NCI-H345 treated with DMSO at 0.1 percent for 48 hours (cell line): ENCODE data around the gene MIPOL1.

Experiments
- DNase-seq: peaks from one replicate; lab custom pipeline; 2025; ENCODE audit not compliant: unreplicated experiment; lab: John Stamatoyannopoulos, UW

The MIPOL1 gene

GRCh38 chr14:37594971-37595808, 397.5 kb downstream of the MIPOL1 start, which contains the start of the genes FOXA1 and TTC6:
TSS of gene FOXA1 (minus strand) at chr14:37595249. CDS start at chr14:37594972, 277 bp downstream.
TSS of gene TTC6 (plus strand) at chr14:37595629. CDS start at chr14:37622065, 26,436 bp downstream.
- peak; percentile 98 for DNase-seq

- DNase-seq = peak; percentile 90
These were observed 398.3 kb downstream of the MIPOL1 start for GRCh38 chr14:37595809-37596621.

DNA sequence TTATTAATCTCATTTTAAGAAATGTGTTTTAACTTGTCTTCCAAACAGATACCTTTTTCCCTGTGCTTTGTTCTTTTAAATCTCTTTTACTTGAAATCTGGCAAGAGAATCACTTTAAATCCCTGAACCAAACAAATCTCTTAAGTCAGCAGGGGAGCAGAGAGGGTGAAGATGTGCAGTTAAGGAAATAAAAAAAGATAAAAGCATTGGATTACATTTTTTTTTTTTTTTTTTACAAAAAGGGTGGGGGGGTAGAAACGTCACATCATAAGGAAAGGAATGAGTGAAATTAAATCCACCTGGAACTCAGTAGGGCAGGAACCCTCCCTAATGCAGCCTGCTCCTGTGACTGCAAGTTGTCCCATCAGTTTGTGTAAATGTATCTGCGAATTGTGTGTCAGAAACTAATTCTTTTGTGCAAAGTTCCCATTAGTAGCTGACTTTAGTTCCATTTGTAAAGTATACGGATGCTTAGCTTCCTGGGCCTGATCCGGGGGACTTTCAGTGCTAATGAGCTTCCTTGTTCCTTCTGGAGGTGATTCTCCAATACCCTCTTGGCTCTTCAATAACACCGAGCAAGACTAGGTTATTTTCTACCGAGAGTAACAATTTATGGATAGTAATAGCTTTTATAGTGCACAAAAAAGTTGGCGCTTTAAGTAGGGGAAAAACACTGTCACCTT, 399.2 kb downstream of the MIPOL1 start:
- DNase-seq = no peak

DNA sequence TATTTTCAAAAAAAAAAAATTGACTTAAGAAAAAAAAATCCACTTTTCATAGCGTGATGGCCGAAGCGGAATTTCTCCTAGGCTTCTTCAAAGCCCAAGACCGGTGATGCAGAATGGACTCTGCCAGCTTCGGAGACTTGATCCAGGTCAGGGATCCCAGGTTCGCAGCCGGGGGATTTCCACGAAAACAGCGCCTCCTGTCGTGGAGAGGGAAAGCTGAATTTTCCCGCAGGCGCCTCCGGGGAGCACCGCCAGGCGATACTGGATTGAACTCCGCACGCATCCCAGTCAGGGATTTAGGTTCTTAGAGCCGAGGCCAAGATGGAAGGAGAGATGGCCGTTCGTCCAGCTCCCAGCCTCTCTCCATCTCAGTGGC, 399.8 kb downstream of the MIPOL1 start:
- peak; percentile 43 for DNase-seq

DNA sequence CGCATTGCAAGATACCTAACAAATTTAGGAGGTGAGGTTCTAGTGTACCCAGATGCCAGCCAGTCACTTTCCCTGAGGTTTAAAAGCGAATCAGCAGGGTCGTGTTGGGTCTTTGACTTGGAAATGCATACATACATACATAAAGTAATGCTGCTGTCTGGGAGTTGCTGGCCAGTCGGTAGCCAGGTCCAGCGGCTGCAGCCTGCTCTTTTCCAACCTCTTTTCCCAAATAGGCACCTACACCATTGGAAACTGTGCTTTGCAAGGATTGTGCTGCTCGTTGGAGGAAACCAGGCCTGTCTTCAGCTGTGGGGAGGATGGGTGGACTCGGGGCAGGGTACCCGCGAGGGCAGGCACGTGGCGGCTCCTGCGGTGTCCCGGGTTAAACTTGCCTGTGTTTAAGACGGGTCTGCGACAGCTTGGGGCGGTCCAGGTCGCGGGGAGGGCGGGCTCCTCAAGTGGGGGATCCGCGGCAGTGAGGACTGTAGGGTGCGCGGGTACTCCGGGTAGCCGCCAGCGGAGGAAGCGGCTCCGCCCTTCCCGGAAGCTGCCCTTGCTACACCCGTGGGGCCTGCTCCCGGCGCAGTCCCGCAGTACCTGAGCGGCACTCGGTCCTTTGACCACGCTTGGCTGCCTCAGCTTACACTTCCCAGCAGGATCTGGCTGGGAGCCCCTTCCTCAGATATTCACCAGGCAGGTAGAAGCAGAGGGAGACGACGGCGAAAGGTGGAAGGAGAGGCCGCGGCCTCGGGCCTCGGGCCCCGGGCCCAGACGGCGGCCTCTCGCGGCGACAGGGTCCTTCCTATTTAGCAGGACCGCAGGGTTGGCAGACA, 400.4 kb downstream of the MIPOL1 start:
- DNase-seq = no peak

DNA sequence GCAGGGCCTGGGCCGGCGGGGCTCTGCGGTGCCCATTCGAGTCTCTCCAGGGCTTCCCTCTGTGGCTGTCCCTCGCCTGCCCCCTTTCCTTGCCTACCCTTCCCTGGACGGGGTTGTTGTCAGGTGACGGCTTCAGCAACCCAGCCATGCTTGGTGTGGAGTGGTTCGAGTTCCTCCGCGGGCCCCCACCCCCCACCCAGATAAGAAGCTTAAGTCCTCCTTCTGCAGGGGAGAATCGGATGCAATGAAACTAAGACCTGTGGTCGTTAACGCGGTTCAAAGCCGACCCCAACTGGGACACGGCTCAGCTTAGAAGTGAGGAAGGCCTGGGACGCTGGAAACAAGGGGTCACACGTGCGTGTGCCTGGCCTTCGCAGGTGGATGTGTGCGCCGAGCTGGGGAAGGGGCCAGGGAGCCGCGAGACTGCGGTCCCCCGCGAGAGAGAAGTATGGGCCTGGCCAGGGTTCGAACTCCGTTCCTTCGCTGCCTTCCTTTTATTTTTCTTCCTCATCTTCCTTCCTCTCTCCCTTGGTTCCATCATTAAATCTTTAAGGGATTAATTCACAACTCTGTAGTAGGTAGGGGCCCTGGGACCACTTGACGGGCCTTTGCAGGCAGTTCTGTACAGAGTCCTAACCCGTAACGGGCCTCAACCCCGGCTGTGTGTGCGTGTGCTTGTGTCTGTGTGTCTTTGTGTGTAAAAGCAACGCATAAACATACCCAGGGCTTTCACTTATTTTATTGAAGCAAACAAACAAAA, 401.2 kb downstream of the MIPOL1 start:
- no peak for DNase-seq

DNA sequence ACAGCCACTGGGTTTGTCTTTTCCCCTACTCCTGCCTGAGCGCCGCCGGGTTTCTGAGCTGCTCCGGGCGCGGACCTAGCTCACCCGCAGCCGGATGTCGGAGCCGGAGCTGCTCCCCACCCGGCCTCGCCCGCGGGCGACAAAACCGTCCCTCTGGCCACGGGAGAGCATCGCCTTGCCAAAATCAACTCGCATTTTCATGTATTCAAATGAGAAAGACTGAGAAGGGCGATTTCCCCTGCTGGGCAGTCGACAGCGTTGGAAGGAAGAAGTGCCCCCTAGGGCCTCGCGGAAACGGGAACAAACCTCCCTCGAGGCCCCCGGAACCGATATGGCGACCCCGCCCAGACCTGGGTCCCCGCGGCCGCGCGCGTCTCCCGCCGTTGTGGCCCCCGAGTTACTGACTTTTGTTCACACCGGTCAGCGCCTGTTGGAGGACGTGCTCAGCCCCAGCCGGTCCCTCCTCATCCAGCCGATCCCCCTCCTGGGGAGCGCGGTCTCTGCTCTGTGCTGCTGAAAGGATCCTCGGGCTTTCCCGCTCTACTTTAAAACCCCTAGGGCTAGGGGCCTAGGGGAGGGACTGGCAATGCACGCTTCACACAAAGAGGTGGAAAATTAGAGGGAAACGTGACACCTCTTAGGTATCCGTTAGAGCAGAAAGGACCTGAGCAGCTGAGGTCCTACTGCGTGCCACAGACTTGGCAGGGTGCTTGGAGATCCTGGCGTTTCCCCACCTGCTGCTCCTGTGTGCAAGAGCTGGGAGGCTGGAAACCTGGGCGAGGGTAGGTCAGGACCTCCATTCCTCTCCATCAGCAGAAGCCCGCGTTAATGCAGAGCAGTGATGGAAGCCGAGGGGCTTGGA, 402.0 kb downstream of the MIPOL1 start:
- DNase-seq = peak; percentile 38

GRCh38 chr14:37600880-37601741, 403.4 kb downstream of the MIPOL1 start:
- DNase-seq = no peak

- DNase-seq = no peak
These were observed 404.1 kb downstream of the MIPOL1 start for GRCh38 chr14:37601865-37602264.
